SK-N-SH (cell line): ENCODE results near the gene MRPS27. TPM values are rescaled to one million over a fixed set of nuclear protein-coding genes. Genes with fewer than 3 reads are reported as not detected.

Experiments used
- CTCF ChIA-PET: fragments of 300-600, 350-600 bp; formaldehyde crosslinking; extraction: SDS; loops from one replicate; lab custom pipeline; 2021; lab: Yijun Ruan, JAX
- POLR2A ChIA-PET: fragments of 350-600 bp; sonication (Branson Sonifier 250); formaldehyde crosslinking; extraction: SDS; loops from one replicate; lab custom pipeline; 2020; ENCODE audit warnings: antibody characterized with exemption, inconsistent platforms; lab: Yijun Ruan, JAX
- DNase-seq: peaks from one replicate; pipeline ENCODE4 v3.0.0; 2012
- H2AFZ ChIP-seq: fragments of 200-600 bp; sonication (generic); 2 replicates; pipeline ENCODE4 v1.8.1; 2016; ENCODE audit warnings: antibody characterized with exemption, mild to moderate bottlenecking, low read depth
- H3F3A ChIP-seq: fragments of 200-600 bp; sonication (generic); replicated peaks from 2 replicates; pipeline ENCODE3; 2016; ENCODE audit warnings: antibody characterized with exemption, mild to moderate bottlenecking; ENCODE audit not compliant: insufficient read depth
- H3K27ac ChIP-seq, 2 experiments: fragments of 200-500 bp in 1 of 2; fragments of 200-600 bp in 1 of 2; sonication (Bioruptor generic) in 1 of 2; sonication (generic), shearing (Covaris generic) in 1 of 2; 2 replicates each; pipeline versions ENCODE4 v1.5.1 to v1.6.1; 2014 to 2016; ENCODE audit warnings: low read depth in 2 of 2, inconsistent platforms in 1 of 2, low read length in 1 of 2, mild to moderate bottlenecking in 1 of 2, mixed read lengths in 1 of 2
- H3K27me3 ChIP-seq: fragments of 200-600 bp; sonication (generic), shearing (Covaris generic); 2 replicates; pipeline ENCODE4 v1.6.1; 2016; ENCODE audit warnings: mixed run types; ENCODE audit not compliant: insufficient read depth
- H3K36me3 ChIP-seq, 2 experiments: fragments of 200-500 bp in 1 of 2; fragments of 200-600 bp in 1 of 2; sonication (Bioruptor generic) in 1 of 2; sonication (generic) in 1 of 2; replicated peaks in 1 of 2; 2 replicates each; pipeline versions ENCODE3 to v1.5.1; 2014 to 2016; ENCODE audit warnings: low read length in 1 of 2, mild to moderate bottlenecking in 1 of 2; ENCODE audit not compliant: insufficient read depth in 2 of 2, control insufficient read depth in 1 of 2
- H3K4me1 ChIP-seq, 2 experiments: fragments of 200-500 bp in 1 of 2; fragments of 200-600 bp in 1 of 2; sonication (Bioruptor generic) in 1 of 2; sonication (generic), shearing (Covaris generic) in 1 of 2; 2 replicates each; pipeline versions ENCODE4 v1.5.1 to v1.6.1; 2014 to 2016; ENCODE audit warnings: low read depth in 1 of 2, low read length in 1 of 2, mixed run types in 1 of 2; ENCODE audit not compliant: insufficient read depth in 2 of 2, control insufficient read depth in 1 of 2
- H3K4me2 ChIP-seq: fragments of 200-600 bp; sonication (generic), shearing (Covaris generic); 2 replicates; pipeline ENCODE4 v1.6.1; 2017; ENCODE audit warnings: mixed run types
- H3K4me3 ChIP-seq, 2 experiments: fragments of 200-500 bp in 1 of 2; fragments of 200-600 bp in 1 of 2; sonication (Bioruptor generic) in 1 of 2; sonication (generic), shearing (Covaris generic) in 1 of 2; 2 replicates each; pipeline versions ENCODE4 v1.5.1 to v1.8.1; 2014 to 2016; ENCODE audit warnings: low read depth in 2 of 2, inconsistent platforms in 1 of 2, low read length in 1 of 2, mild to moderate bottlenecking in 1 of 2, mixed read lengths in 1 of 2, moderate library complexity in 1 of 2
- H3K79me2 ChIP-seq: fragments of 200-600 bp; sonication (generic); 2 replicates; pipeline ENCODE4 v1.8.1; 2017; ENCODE audit warnings: mild to moderate bottlenecking; ENCODE audit not compliant: insufficient read depth
- H3K9ac ChIP-seq: fragments of 200-600 bp; sonication (generic); 2 replicates; pipeline ENCODE4 v1.6.1; 2017; ENCODE audit warnings: mixed run types
- H3K9me2 ChIP-seq: fragments of 200-600 bp; sonication (generic); 2 replicates; pipeline ENCODE4 v1.6.1; 2017; ENCODE audit warnings: mixed run types
- H3K9me3 ChIP-seq: fragments of 200-600 bp; sonication (generic); 2 replicates; pipeline ENCODE4 v1.6.1; 2017; ENCODE audit warnings: mixed run types, mild to moderate bottlenecking, moderate library complexity
- H4K20me1 ChIP-seq: fragments of 200-600 bp; sonication (generic); 2 replicates; pipeline ENCODE4 v1.6.1; 2017; ENCODE audit warnings: mild to moderate bottlenecking, mixed run types; ENCODE audit not compliant: insufficient read depth
- CHD2 ChIP-seq: fragments of 150-350 bp; IDR thresholded peaks from 2 replicates; pipeline ENCODE4 v1.6.1; 2018; ENCODE audit warnings: low read length; ENCODE audit not compliant: partially characterized antibody
- ELF1 ChIP-seq: IDR thresholded peaks from 2 replicates; pipeline ENCODE4 v1.4.0; 2012
- EP300 ChIP-seq, 2 experiments: IDR thresholded peaks; 2 replicates each; pipeline versions ENCODE4 v1.4.0 to v1.6.1; 2012; ENCODE audit warnings: borderline replicate concordance in 1 of 2, low read depth in 1 of 2, low read length in 1 of 2
- FOSL2 ChIP-seq: IDR thresholded peaks from 2 replicates; pipeline ENCODE4 v1.4.0; 2012; ENCODE audit warnings: low read depth, mild to moderate bottlenecking, moderate library complexity, borderline replicate concordance
- FOXJ3 ChIP-seq: sonication (generic); formaldehyde crosslinking; IDR thresholded peaks from 2 replicates; pipeline ENCODE4 v1.5.1; 2020; ENCODE audit warnings: mild to moderate bottlenecking, missing genetic modification reagents
- GABPA ChIP-seq: IDR thresholded peaks from 2 replicates; pipeline ENCODE4 v1.4.0; 2012; ENCODE audit warnings: low read depth, mild to moderate bottlenecking
- GATA2 ChIP-seq: sonication (generic); formaldehyde crosslinking; IDR thresholded peaks from 2 replicates; pipeline ENCODE4 v1.5.0; 2020; ENCODE audit warnings: mild to moderate bottlenecking, missing genetic modification reagents
- JUND ChIP-seq: IDR thresholded peaks from 2 replicates; pipeline ENCODE4 v1.4.0; 2012
- MEF2A ChIP-seq: IDR thresholded peaks from 2 replicates; pipeline ENCODE4 v1.4.0; 2012; ENCODE audit warnings: low read depth, borderline replicate concordance
- MXI1 ChIP-seq: IDR thresholded peaks from 2 replicates; pipeline ENCODE4 v1.6.1; 2012; ENCODE audit warnings: mild to moderate bottlenecking, low read depth, low read length, improper control_type of control experiment
- NFIC ChIP-seq: IDR thresholded peaks from 2 replicates; pipeline ENCODE4 v1.4.0; 2012; ENCODE audit warnings: borderline replicate concordance
- NRF1 ChIP-seq: IDR thresholded peaks from 2 replicates; pipeline ENCODE4 v1.6.1; 2012; ENCODE audit warnings: low read depth, mild to moderate bottlenecking, low read length
- RAD21 ChIP-seq: IDR thresholded peaks from 2 replicates; pipeline ENCODE4 v1.6.1; 2012; ENCODE audit warnings: mild to moderate bottlenecking, low read length
- RCOR1 ChIP-seq: fragments of 150-350 bp; IDR thresholded peaks from 2 replicates; pipeline ENCODE4 v1.6.1; 2017; ENCODE audit warnings: antibody characterized with exemption, low read length
- RFX5 ChIP-seq: IDR thresholded peaks from 2 replicates; pipeline ENCODE4 v1.6.1; 2012; ENCODE audit warnings: mild to moderate bottlenecking, improper control_type of control experiment, low read length
- SIN3A ChIP-seq: IDR thresholded peaks from 2 replicates; pipeline ENCODE4 v1.6.1; 2012; ENCODE audit warnings: low read depth, mild to moderate bottlenecking, low read length, moderate library complexity, borderline replicate concordance
- TCF12 ChIP-seq: IDR thresholded peaks from 2 replicates; pipeline ENCODE4 v1.4.0; 2012
- TEAD4 ChIP-seq: IDR thresholded peaks from 2 replicates; pipeline ENCODE4 v1.4.0; 2012; ENCODE audit warnings: mild to moderate bottlenecking, borderline replicate concordance; ENCODE audit not compliant: insufficient read depth
- YY1 ChIP-seq: IDR thresholded peaks from 2 replicates; pipeline ENCODE4 v1.4.0; 2012; ENCODE audit warnings: low read depth, mild to moderate bottlenecking
- WGBS: methylation state at CpG from one replicate; pipeline ENCODE4 v1.1.6; 2017; ENCODE audit warnings: low lambda C conversion rate; 5-methylcytosine and 5-hydroxymethylcytosine counted together
- polyA plus RNA-seq, 3 experiments: library from polyadenylated mRNA; depleted of rRNA; stranded (reverse); fragments of >200 nt; gene quantifications; 2 replicates each; pipeline ENCODE4 v1.2.3, GENCODE V29; 2012
- TF ChIP-seq, protein P1 (sequence below): IDR thresholded peaks from 2 replicates; pipeline ENCODE4 v1.4.0; 2012; ENCODE audit warnings: low read depth, borderline replicate concordance
- TF ChIP-seq, protein P2 (sequence below): IDR thresholded peaks from 2 replicates; pipeline ENCODE4; 2012
- TF ChIP-seq, protein P3 (sequence below): fragments of 150-350 bp; IDR thresholded peaks from 2 replicates; pipeline ENCODE4 v1.6.1; 2017; ENCODE audit warnings: antibody characterized with exemption, low read length, low read depth, borderline replicate concordance

The MRPS27 gene
- polyA plus RNA-seq, 1 of the 3 experiments (the other 2 are of a cell fraction): 37.5 TPM

- TF ChIP-seq MXI1: no peak
- TF ChIP-seq GATA2 (CRISPR knock-in tag): no peak
- no peak for TF ChIP-seq TEAD4
- TF ChIP-seq NFIC: no peak
- no peak for TF ChIP-seq FOSL2
- TF ChIP-seq, all 33 proteins: peak for 0
Measured at GRCh38 chr5:72242796-72243475, 77.1 kb downstream of the MRPS27 start (continued).

- H3K27me3 ChIP-seq: no peaks in the 10 kb centered on the region
- H3K79me2 ChIP-seq: peaks cover 39% of the 10 kb centered on the region
- peaks cover 5 to 31% of the 10 kb centered on the region in 2 experiments for H3K4me1 ChIP-seq
- DNase-seq: no peak
- H3K27ac ChIP-seq: no peak overlapping the region
- ChIA-PET CTCF (interaction anchor here (1.4 kb wide), 1 partner anchor 11 kb away, joined by 4 read pairs; no protein-coding TSS in a partner anchor), POLR2A (no interaction called here)
- no peaks in the 10 kb centered on the region for H3K9me3 ChIP-seq
- no peaks in the 10 kb centered on the region for H4K20me1 ChIP-seq
- H3K9ac ChIP-seq: no peak overlapping the region
- no peak overlapping the region for H3K4me2 ChIP-seq
- H3K4me3 ChIP-seq: no peak overlapping the region
- no peaks in the 10 kb centered on the region for H3K9me2 ChIP-seq
- no peak for TF ChIP-seq CHD2
- no peak for TF ChIP-seq SIN3A
- no peak for TF ChIP-seq NRF1
- no peak for TF ChIP-seq JUND
- no peak for TF ChIP-seq TCF12
- TF ChIP-seq RFX5: no peak
- no peak for TF ChIP-seq ELF1
- peaks cover 15% of the 10 kb centered on the region for H3F3A ChIP-seq
- WGBS: 94% methylated on average over 5 of the region's 5 CpGs
- H3K36me3 ChIP-seq: peaks cover 7 to 12% of the 10 kb centered on the region in 2 experiments
- H2AFZ ChIP-seq: no peak overlapping the region
Measured at GRCh38 chr5:72241346-72242003, 78.6 kb downstream of the MRPS27 start.

DNA sequence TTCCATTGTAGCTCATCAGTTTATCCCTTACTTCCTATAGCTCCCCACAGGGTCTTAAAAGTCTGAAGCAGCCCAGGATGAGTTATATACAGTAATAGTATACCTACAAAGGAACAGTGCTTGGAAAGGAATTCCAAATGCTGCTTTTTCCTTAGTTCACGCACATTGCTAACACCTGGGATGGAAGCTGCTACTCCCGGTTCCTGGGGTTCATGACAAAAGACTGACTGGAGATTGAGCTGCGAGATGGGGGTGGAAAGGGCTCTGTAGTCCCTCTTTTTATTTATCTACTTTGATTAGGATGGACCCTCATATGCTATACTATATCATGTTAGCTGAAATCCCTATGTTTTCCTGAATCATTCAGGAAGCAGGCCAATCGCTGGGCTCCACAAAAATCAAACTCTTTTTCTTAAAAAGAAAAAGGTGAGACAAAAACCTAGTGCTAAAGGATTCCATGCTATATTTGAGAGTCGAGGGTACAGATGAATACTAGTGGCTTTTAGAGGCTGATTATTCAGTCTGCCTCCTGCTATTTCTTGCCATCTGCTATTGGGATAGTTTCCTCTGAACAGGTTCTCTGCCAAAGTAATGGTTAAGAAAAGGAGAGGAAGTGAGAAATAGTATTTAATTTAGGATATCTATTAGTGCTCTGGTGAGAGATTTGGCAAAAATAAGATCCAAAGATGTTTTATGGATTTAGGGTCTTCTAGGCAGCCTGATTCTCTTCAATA is 81.2 kb downstream of the MRPS27 start:
- Histone ChIP-seq H3K36me3 (peaks cover 7 to 16% of the 10 kb centered on the region in 2 experiments), H3K4me1 (peaks cover 0 to 22% of the 10 kb centered on the region in 2 experiments; a peak in 3 of 4 replicates), H3K9me3 (no peaks in the 10 kb centered on the region), H2AFZ (no peak overlapping the region), H3K79me2 (peaks cover 15% of the 10 kb centered on the region; the same call in 1 of the 2 replicates), H3K4me2 (no peak overlapping the region), H4K20me1 (no peaks in the 10 kb centered on the region), H3K4me3 (no peak overlapping the region), H3K27ac (no peak overlapping the region), H3F3A (peaks cover 13% of the 10 kb centered on the region), H3K9me2 (no peaks in the 10 kb centered on the region), H3K27me3 (no peaks in the 10 kb centered on the region), H3K9ac (no peak overlapping the region)
- ChIA-PET CTCF (interaction anchor here (0.7 kb wide), 1 partner anchor 92 kb away, joined by 3 read pairs; no protein-coding TSS in a partner anchor), POLR2A (no interaction called here)
- 93% methylated on average over 5 of the region's 5 CpGs for WGBS
- no peak for DNase-seq
- TF ChIP-seq, protein P1, sequence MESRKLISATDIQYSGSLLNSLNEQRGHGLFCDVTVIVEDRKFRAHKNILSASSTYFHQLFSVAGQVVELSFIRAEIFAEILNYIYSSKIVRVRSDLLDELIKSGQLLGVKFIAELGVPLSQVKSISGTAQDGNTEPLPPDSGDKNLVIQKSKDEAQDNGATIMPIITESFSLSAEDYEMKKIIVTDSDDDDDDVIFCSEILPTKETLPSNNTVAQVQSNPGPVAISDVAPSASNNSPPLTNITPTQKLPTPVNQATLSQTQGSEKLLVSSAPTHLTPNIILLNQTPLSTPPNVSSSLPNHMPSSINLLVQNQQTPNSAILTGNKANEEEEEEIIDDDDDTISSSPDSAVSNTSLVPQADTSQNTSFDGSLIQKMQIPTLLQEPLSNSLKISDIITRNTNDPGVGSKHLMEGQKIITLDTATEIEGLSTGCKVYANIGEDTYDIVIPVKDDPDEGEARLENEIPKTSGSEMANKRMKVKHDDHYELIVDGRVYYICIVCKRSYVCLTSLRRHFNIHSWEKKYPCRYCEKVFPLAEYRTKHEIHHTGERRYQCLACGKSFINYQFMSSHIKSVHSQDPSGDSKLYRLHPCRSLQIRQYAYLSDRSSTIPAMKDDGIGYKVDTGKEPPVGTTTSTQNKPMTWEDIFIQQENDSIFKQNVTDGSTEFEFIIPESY: no peak
- no peak for TF ChIP-seq NRF1
- TF ChIP-seq FOXJ3 (CRISPR knock-in tag): no peak
- no peak for TF ChIP-seq RAD21
- TF ChIP-seq RFX5: no peak
- no peak for TF ChIP-seq YY1
- no peak for TF ChIP-seq RCOR1
- no peak for TF ChIP-seq GABPA
- TF ChIP-seq JUND: no peak
- TF ChIP-seq, protein P2, sequence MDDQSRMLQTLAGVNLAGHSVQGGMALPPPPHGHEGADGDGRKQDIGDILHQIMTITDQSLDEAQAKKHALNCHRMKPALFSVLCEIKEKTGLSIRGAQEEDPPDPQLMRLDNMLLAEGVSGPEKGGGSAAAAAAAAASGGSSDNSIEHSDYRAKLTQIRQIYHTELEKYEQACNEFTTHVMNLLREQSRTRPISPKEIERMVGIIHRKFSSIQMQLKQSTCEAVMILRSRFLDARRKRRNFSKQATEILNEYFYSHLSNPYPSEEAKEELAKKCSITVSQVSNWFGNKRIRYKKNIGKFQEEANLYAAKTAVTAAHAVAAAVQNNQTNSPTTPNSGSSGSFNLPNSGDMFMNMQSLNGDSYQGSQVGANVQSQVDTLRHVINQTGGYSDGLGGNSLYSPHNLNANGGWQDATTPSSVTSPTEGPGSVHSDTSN: no peak
- no peak for TF ChIP-seq MEF2A
- TF ChIP-seq EP300 (IDR thresholded peaks at IDR 0.05; ENCODE audit: borderline replicate concordance in 1 of 2, low read depth in 1 of 2, low read length in 1 of 2): no peak
- TF ChIP-seq, protein P3, sequence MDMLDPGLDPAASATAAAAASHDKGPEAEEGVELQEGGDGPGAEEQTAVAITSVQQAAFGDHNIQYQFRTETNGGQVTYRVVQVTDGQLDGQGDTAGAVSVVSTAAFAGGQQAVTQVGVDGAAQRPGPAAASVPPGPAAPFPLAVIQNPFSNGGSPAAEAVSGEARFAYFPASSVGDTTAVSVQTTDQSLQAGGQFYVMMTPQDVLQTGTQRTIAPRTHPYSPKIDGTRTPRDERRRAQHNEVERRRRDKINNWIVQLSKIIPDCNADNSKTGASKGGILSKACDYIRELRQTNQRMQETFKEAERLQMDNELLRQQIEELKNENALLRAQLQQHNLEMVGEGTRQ: no peak
